Sigmoid colon (tissue), 4 donors: ENCODE measurements around the gene BUD13.

Experiments used
- CTCF ChIP-seq, 4 experiments: fragments of 450-650 bp in 3 of 4; fragments of 200-600 bp in 1 of 4; IDR thresholded peaks; one replicate each; pipeline ENCODE4 v1.5.1; 2016 to 2019; ENCODE audit warnings: antibody characterized with exemption in 4 of 4, mild to moderate bottlenecking in 3 of 4, moderate library complexity in 2 of 4
- POLR2AphosphoS5 ChIP-seq, 4 donors: sonication (generic); formaldehyde crosslinking; IDR thresholded peaks; one replicate each; pipeline ENCODE4 v1.6.1; 2017; ENCODE audit warnings: antibody characterized with exemption in 4 of 4

GRCh38 chr11:116732271-116733042 lies 40.3 kb downstream of the BUD13 start:
- TF ChIP-seq CTCF (IDR thresholded peaks at IDR 0.05) (peak in 3 of 4 experiments; percentile 50 to 77 (median 52)), POLR2AphosphoS5 (IDR thresholded peaks at IDR 0.05) (no peak)
